G401.6 (cell line): ENCODE results near the gene PHLDA3.

Source experiments
- FAIRE-seq: peaks from 2 replicates; lab custom pipeline; 2012; peaks lifted over from hg19 to GRCh38; lab: Jason Lieb, UNC

The PHLDA3 gene

DNA sequence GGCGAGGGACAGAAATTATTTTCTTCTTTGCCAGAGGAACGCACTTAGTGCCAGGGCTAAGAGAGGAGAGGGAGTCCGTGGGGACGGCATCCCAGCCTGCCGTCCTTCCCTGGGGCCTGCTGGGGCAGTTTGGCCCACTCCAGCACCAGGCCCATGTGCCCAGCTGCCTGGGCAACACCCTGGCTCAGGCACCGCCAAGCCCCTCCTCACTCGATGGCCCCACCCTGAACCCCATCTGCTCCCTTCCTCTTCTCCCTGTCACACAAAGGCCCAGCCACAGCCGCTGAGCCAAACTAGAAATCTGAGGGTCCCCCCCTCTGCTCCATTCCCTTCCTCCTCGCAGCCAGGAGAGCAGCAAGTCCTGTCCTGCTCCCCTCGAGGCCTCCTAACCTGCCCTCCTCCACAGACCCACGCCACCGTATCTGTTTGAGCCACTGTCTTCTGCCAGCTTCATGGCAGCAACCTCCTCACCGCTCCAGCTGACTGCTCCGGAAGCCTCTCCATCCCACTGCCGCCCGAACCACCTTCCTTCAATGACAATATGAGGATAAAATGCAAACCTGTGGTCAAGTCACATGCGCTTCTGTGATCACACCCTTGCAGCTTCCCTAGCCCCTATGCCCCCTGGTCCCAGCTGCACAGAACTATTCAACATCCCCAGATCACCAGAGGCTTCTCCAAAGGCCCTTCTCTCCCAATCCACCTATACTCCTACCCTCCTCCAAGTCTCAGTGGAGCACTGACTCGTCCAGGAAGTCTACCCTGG, 39.1 kb downstream of the PHLDA3 start:
- no peak for FAIRE-seq

GRCh38 chr1:201427963-201428362, 41.0 kb downstream of the PHLDA3 start:
- FAIRE-seq, result no peak

DNA sequence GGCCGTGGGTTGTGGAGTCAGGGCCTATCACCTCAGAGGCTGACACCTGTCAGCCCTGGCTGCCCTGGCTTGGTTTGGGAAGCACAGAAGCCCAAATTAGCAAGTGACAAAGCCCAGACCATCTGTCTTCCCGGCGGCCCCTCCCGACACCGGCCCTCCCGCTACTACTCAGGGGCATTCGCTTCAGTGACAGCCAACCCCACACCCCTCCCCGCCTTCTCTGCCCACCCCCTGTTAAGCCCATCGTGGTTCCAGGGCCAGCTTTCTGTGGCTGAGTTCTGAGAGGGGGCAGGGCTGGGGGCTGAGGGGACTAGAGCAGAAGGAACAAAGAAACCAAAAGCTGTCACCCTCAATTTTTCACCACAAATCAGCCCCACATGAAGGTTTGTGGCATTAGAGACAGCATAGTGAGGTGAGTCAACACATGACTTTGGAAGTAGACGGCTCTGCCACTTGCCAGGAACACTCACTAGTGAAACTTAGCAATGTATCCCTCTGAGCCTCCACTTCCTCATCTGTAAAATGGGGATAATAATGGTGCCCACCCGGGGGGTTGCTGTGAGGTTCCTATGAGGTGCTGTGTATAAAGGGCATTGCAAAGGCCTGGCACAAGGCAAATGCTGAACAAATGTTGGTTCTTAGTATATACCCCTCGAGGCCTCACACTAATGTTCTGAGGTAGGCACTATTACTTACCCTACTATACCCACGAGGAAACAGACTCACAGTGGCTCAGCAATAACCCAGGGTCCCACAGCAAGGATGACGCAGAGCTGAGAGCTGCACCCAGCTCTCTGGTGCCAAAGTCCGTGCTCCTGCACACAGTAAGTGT, 42.3 kb downstream of the PHLDA3 start:
- FAIRE-seq, result no peak

DNA sequence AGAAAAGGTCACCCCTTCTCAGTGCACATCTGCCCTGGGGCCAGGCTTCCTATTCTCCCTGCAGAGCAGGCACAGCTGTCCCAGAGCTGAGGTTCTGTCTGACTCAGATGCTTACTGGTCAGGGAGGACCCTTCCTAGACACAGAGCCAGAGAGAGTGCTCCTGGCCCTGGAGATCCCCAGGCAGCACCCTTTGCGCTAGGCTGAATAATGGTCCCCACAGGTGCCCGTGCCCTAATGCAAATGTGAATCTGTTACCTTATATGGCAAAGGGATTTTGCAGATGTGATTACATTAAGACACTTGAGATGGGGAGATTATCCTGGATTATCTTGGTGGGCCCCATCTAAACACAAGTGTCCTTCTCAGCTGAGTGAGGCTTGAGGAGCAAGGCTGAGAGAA, 44.8 kb downstream of the PHLDA3 start:
- no peak for FAIRE-seq

DNA sequence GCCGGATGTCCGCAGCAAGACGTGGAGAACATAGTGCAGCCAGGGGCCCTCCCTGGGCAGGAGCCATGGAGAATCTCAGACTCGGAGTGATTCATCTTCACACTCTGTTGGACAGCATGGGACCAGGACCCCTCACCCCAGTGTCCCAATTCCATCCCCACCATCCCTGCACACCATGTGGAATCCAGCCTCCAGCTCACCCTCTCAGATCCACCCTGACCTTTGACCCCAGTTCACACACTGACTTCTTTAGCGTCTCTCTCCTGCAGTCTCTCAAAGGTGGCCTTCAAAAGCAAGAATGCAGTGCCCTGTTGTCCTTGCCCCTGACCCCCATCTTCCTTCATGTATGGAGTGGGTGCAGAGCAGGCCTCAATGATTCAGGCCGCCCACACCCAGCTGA, 45.3 kb downstream of the PHLDA3 start:
- FAIRE-seq, result no peak

GRCh38 chr1:201422436-201423030, 46.5 kb downstream of the PHLDA3 start:
- no peak for FAIRE-seq

DNA sequence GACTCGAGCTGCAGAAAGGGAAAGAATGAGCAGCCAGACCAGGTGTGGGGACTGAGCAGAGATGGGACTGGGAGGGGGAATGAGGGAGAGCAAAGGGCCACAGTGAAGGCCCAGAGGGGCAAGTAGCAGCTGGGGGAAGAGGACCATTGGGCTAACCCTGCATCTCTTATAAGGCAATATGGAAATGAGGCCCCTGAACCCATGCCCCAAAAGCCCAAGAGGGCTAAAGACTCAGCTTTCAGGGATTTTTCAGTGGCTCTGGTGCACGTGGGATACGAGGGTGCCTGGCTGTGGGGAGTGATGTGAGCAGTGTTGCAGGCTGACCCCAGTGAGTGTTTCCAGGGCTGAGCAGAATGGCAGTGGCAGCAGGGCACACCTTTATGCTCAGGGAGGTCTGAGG, 47.0 kb downstream of the PHLDA3 start:
- FAIRE-seq, result no peak

GRCh38 chr1:201421041-201421440, 47.9 kb downstream of the PHLDA3 start:
- no peak for FAIRE-seq

DNA sequence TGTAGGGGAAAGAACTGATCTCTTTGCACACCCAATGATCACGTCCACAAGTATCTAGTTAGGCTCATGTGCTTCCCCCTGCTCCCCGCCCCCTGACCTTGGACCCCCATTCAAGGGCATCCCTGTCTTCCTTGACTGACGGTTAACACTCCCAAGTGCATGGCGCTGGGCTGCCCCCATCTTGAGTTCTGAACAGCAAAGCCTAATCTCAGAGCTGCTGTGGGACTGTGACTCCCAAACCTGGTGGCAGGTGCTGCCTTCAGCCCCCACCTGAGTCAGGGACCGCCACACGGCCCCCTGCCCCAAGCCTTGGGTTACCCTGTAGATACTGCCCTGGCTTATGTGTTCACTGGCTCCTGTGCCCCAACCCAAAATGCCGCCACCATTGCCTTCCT, 48.4 kb downstream of the PHLDA3 start:
- no peak for FAIRE-seq

DNA sequence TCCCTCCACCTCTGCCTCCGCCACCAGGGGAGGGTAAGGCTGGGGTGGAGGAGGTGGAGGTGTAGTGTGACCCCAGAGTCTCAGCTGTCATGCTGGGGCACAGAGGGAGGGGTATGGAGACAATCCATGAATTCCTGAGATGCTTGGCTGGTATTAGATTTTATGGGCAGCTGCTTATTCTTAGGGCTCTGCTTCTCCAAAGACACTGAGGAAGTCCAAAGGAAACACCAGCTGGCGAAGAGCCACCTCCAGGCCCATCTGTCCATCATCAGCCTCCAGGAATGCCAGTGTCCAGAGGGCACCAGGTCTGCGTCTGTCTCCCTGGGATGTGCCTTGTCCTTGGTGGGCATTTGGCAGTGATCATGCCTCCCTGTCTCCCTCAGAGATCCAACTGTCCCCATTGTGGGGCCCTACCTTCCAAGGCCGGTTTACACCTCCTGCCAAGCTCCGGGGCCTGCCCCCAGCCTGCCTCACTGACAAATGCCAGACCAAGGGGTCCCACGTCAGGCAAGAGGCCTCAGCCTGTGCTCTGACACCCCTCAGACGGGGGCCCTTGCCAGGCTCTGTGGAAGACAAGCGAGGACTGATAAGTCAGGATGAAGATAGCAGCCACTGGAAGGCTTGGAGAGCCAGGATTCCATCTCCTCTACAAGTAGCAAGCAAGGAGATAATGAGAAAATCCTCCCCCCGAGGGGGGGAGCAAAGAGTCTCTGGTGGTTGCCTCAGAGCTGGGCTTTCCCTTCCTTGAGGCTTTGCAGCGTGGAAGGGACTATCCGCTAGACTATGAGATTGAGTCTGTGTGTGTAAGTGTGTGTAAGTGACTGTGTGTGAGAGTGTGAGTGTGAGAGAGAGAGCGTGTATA, 49.0 kb downstream of the PHLDA3 start:
- FAIRE-seq, result no peak

- no peak for FAIRE-seq
These were observed 49.7 kb downstream of the PHLDA3 start for GRCh38 chr1:201419256-201419655.

GRCh38 chr1:201418461-201418860, 50.5 kb downstream of the PHLDA3 start:
- FAIRE-seq, result no peak
